Upper lobe of left lung (tissue), 6 donors: ENCODE results near the gene GPX6. TPM values are rescaled to one million over a fixed set of nuclear protein-coding genes. Genes with fewer than 3 reads are reported as not detected.

Source experiments
- ATAC-seq, 2 donors: fragments of 200-7000 bp; cut with Tn5 transposase; one replicate each; pipeline ENCODE4 v1.9.1; 2022; ENCODE audit warnings: mild to moderate bottlenecking in 2 of 2, moderate library complexity in 2 of 2; ENCODE audit not compliant: low FRiP score in 2 of 2
- DNase-seq, 2 donors: peaks; one replicate each; pipeline ENCODE4 v3.0.0-alpha.2; 2019 to 2020
- H3K27ac ChIP-seq, 4 donors: fragments of 200-600 bp; sonication (generic); one replicate each; pipeline ENCODE4 v1.5.1; 2016 to 2019
- H3K27me3 ChIP-seq, 4 donors: fragments of 200-600 bp; sonication (generic); one replicate each; pipeline ENCODE4 v1.5.1; 2017 to 2019
- H3K36me3 ChIP-seq, 4 donors: fragments of 200-600 bp; sonication (generic); one replicate each; pipeline ENCODE4 v1.5.1; 2016 to 2019
- H3K4me1 ChIP-seq, 4 donors: fragments of 200-600 bp; sonication (generic); one replicate each; pipeline ENCODE4 v1.5.1; 2018 to 2019
- H3K4me3 ChIP-seq, 4 donors: fragments of 200-600 bp; sonication (generic); one replicate each; pipeline ENCODE4 v1.5.1; 2017 to 2019; ENCODE audit warnings: mild to moderate bottlenecking in 2 of 4, moderate library complexity in 1 of 4
- H3K9me3 ChIP-seq, 4 donors: fragments of 200-600 bp; sonication (generic); one replicate each; pipeline ENCODE4 v1.5.1; 2018 to 2019
- CTCF ChIP-seq, 6 experiments: fragments of 450-650 bp in 4 of 6; fragments of 200-600 bp in 2 of 6; sonication (generic) in 2 of 6; IDR thresholded peaks; one replicate each; pipeline ENCODE4 v1.5.1; 2016 to 2019; ENCODE audit warnings: antibody characterized with exemption in 6 of 6
- EP300 ChIP-seq, 4 donors: sonication (generic); formaldehyde crosslinking; IDR thresholded peaks; one replicate each; pipeline ENCODE4 v1.5.1; 2017; ENCODE audit warnings: antibody characterized with exemption in 4 of 4, control low read depth in 2 of 4
- POLR2A ChIP-seq, 4 donors: fragments of 450-650 bp; IDR thresholded peaks; one replicate each; pipeline ENCODE4 v1.5.1; 2016 to 2017; ENCODE audit warnings: antibody characterized with exemption in 4 of 4, mild to moderate bottlenecking in 2 of 4
- POLR2AphosphoS5 ChIP-seq, 2 donors: sonication (generic); formaldehyde crosslinking; IDR thresholded peaks; one replicate each; pipeline ENCODE4 v1.5.1; 2017; ENCODE audit warnings: antibody characterized with exemption in 2 of 2
- WGBS, 2 donors: methylation state at CpG; one replicate each; pipeline ENCODE4 v1.1.5; 2017 to 2018; 5-methylcytosine and 5-hydroxymethylcytosine counted together
- total RNA-seq, 6 donors: library from RNA; depleted of rRNA in 4 of 6; stranded (reverse); fragments of >200 nt in 4 of 6; gene quantifications; one replicate each; pipeline versions ENCODE4 v1.1.0 to v1.2.1, GENCODE V29; 2016 to 2021
- donor health status: DM: no; HTN: no; CAD: no; lungs with moderate emphysema.
- donor health status: DM: no; HTN: yes; CAD: no; lungs with severe emphysema.

GPX6 gene
- total RNA-seq, 6 donors from 2014 or later = not detected

GRCh38 chr6:28497306-28497705, 18.3 kb downstream of the GPX6 start:
- no peak overlapping the region for H3K4me3 ChIP-seq
- H3K27ac ChIP-seq = no peak overlapping the region
- no peaks in the 10 kb centered on the region for H3K9me3 ChIP-seq
- TF ChIP-seq POLR2AphosphoS5 (IDR thresholded peaks at IDR 0.05) (no peak), POLR2A (IDR thresholded peaks at IDR 0.05) (no peak), EP300 (IDR thresholded peaks at IDR 0.05) (no peak)
- WGBS, 2 donors = 33 to 58% methylated on average over 1 of the region's 1 CpG
- no peaks in the 10 kb centered on the region for H3K36me3 ChIP-seq
- ATAC-seq = no peak
- no peaks in the 10 kb centered on the region for H3K4me1 ChIP-seq
- H3K27me3 ChIP-seq = no peaks in the 10 kb centered on the region
- DNase-seq = no peak

GRCh38 chr6:28496099-28496779, 19.4 kb downstream of the GPX6 start:
- Histone ChIP-seq H3K4me3 (no peak overlapping the region), H3K36me3 (no peaks in the 10 kb centered on the region), H3K27me3 (no peaks in the 10 kb centered on the region), H3K4me1 (no peaks in the 10 kb centered on the region), H3K27ac (no peak overlapping the region), H3K9me3 (no peaks in the 10 kb centered on the region)
- DNase-seq (no peak), ATAC-seq (no peak)
- TF ChIP-seq EP300 (IDR thresholded peaks at IDR 0.05) (no peak), POLR2AphosphoS5 (IDR thresholded peaks at IDR 0.05) (no peak)
- 42 to 47% methylated on average over 2 of the region's 2 CpGs for WGBS, 2 donors

GRCh38 chr6:28491984-28492317, 23.6 kb downstream of the GPX6 start:
- Histone ChIP-seq H3K4me1 (peaks cover 0 to 3% (median 0%) of the 10 kb centered on the region in 4 donors), H3K27me3 (no peaks in the 10 kb centered on the region), H3K27ac (no peak overlapping the region), H3K36me3 (no peaks in the 10 kb centered on the region), H3K4me3 (no peak overlapping the region), H3K9me3 (no peaks in the 10 kb centered on the region)
- WGBS, 2 donors = 59 to 73% methylated on average over 3 of the region's 3 CpGs
- DNase-seq (no peak), ATAC-seq (no peak)
- TF ChIP-seq POLR2AphosphoS5 (IDR thresholded peaks at IDR 0.05) (no peak), POLR2A (IDR thresholded peaks at IDR 0.05) (no peak), EP300 (IDR thresholded peaks at IDR 0.05) (no peak), CTCF (IDR thresholded peaks at IDR 0.05) (no peak)

GRCh38 chr6:28490205-28490890, 25.2 kb downstream of the GPX6 start:
- peak overlapping the region; percentile 65 to 81 (median 74) for H3K27ac ChIP-seq
- no peaks in the 10 kb centered on the region for H3K9me3 ChIP-seq
- peaks cover 0 to 3% (median 0%) of the 10 kb centered on the region in 4 donors for H3K4me1 ChIP-seq
- H3K4me3 ChIP-seq = peak overlapping the region in 3 of 4 donors; percentile 34 to 47 (median 41)
- WGBS, 2 donors = 9 to 12% methylated on average over 23 of the region's 23 CpGs
- no peak for TF ChIP-seq POLR2AphosphoS5 (IDR thresholded peaks at IDR 0.05)
- TF ChIP-seq POLR2A (IDR thresholded peaks at IDR 0.05) = peak in 1 of 4 donors; percentile 10
- no peaks in the 10 kb centered on the region for H3K36me3 ChIP-seq
- H3K27me3 ChIP-seq = no peaks in the 10 kb centered on the region
- ATAC-seq (peak; percentile 32 to 34), DNase-seq (no peak)

- H3K27me3 ChIP-seq = no peaks in the 10 kb centered on the region
- TF ChIP-seq CTCF (IDR thresholded peaks at IDR 0.05) (no peak), POLR2A (IDR thresholded peaks at IDR 0.05) (peak in 2 of 4 donors; percentile 66 to 72), POLR2AphosphoS5 (IDR thresholded peaks at IDR 0.05) (peak in 1 of 2 donors; percentile 73), EP300 (IDR thresholded peaks at IDR 0.05) (no peak)
- DNase-seq (peak; percentile 82 to 87), ATAC-seq (peak; percentile 81 to 94)
- no peaks in the 10 kb centered on the region for H3K36me3 ChIP-seq
- H3K4me1 ChIP-seq = peaks cover 0 to 3% (median 0%) of the 10 kb centered on the region in 4 donors
- H3K9me3 ChIP-seq = no peaks in the 10 kb centered on the region
- peak overlapping the region; percentile 65 to 81 (median 74) for H3K27ac ChIP-seq
- H3K4me3 ChIP-seq = peak overlapping the region in 3 of 4 donors; percentile 34 to 47 (median 41)
- WGBS, 2 donors = 3% methylated on average over 34 to 38 of the region's 40 CpGs
These were observed 26.0 kb downstream of the GPX6 start for GRCh38 chr6:28489366-28490204.

GRCh38 chr6:28488916-28489365, 26.7 kb downstream of the GPX6 start:
- Histone ChIP-seq H3K27me3 (no peaks in the 10 kb centered on the region), H3K27ac (peak overlapping the region; percentile 21 to 81 (median 71)), H3K4me1 (peaks cover 0 to 3% (median 0%) of the 10 kb centered on the region in 4 donors), H3K9me3 (no peaks in the 10 kb centered on the region), H3K36me3 (no peaks in the 10 kb centered on the region), H3K4me3 (peak overlapping the region in 3 of 4 donors; percentile 34 to 47 (median 41))
- WGBS, 2 donors = 16 to 19% methylated on average over 14 of the region's 14 CpGs
- TF ChIP-seq EP300 (IDR thresholded peaks at IDR 0.05) (no peak), POLR2A (IDR thresholded peaks at IDR 0.05) (no peak), POLR2AphosphoS5 (IDR thresholded peaks at IDR 0.05) (no peak), CTCF (IDR thresholded peaks at IDR 0.05) (no peak)
- ATAC-seq (no peak), DNase-seq (no peak)
